ENCODE results near the gene CST4.
"Not testable (repeated sequence)": the region's sequence is repeated elsewhere in the genome, so short reads cannot be mapped to it uniquely, and the experiment has no call there.

CST4 gene

GRCh38 chr20:23688684-23689398 is at the start of gene CST4:
Gene CST4, minus strand, starts transcription at chr20:23689038. Its CDS starts 69 bp downstream, at chr20:23688969.
- DNase-seq (ENCODE audit: low read depth) = not testable (repeated sequence)

GRCh38 chr20:23735391-23735790 is 46.6 kb upstream of the CST4 start:
- not testable (repeated sequence) for DNase-seq (ENCODE audit: low read depth)

GRCh38 chr20:23734949-23735348 is 46.1 kb upstream of the CST4 start:
- not testable (repeated sequence) for DNase-seq (ENCODE audit: low read depth)

- not testable (repeated sequence) for DNase-seq (ENCODE audit: low read depth)
These were observed 45.6 kb upstream of the CST4 start for GRCh38 chr20:23734440-23734839.

- no peak for DNase-seq (ENCODE audit: low read depth)
These were observed 38.2 kb upstream of the CST4 start for GRCh38 chr20:23727016-23727415.

GRCh38 chr20:23725102-23725501 is 36.3 kb upstream of the CST4 start:
- no peak for DNase-seq (ENCODE audit: low read depth)

GRCh38 chr20:23723659-23724307 is 34.9 kb upstream of the CST4 start:
- not testable (repeated sequence) for DNase-seq (ENCODE audit: low read depth)

- DNase-seq (ENCODE audit: low read depth) = not testable (repeated sequence)
These were observed 34.0 kb upstream of the CST4 start for GRCh38 chr20:23722851-23723250.

GRCh38 chr20:23721962-23722361 is 33.1 kb upstream of the CST4 start:
- DNase-seq (ENCODE audit: low read depth) = no peak

GRCh38 chr20:23719351-23719750 is 30.5 kb upstream of the CST4 start:
- DNase-seq (ENCODE audit: low read depth) = not testable (repeated sequence)

- DNase-seq (ENCODE audit: low read depth) = not testable (repeated sequence)
These were observed 22.9 kb upstream of the CST4 start for GRCh38 chr20:23711778-23712177.

- no peak for DNase-seq (ENCODE audit: low read depth)
These were observed 21.9 kb upstream of the CST4 start for GRCh38 chr20:23710771-23711170.

GRCh38 chr20:23705895-23706294 is 17.1 kb upstream of the CST4 start:
- DNase-seq (ENCODE audit: low read depth) = no peak

GRCh38 chr20:23702021-23702420 is 13.2 kb upstream of the CST4 start:
- no peak for DNase-seq (ENCODE audit: low read depth)

GRCh38 chr20:23700931-23701330 is 12.1 kb upstream of the CST4 start:
- DNase-seq (ENCODE audit: low read depth) = no peak

- DNase-seq (ENCODE audit: low read depth) = no peak
These were observed 9.1 kb upstream of the CST4 start for GRCh38 chr20:23697947-23698346.

GRCh38 chr20:23695068-23695395 is 6.2 kb upstream of the CST4 start:
- not testable (repeated sequence) for DNase-seq (ENCODE audit: low read depth)

GRCh38 chr20:23694178-23695067 is 5.6 kb upstream of the CST4 start:
- not testable (repeated sequence) for DNase-seq (ENCODE audit: low read depth)

- DNase-seq (ENCODE audit: low read depth) = not testable (repeated sequence)
These were observed 4.1 kb upstream of the CST4 start for GRCh38 chr20:23692725-23693619.

GRCh38 chr20:23691675-23692074 is 2.8 kb upstream of the CST4 start:
- no peak for DNase-seq (ENCODE audit: low read depth)

- no peak for DNase-seq (ENCODE audit: low read depth)
These were observed 1.7 kb upstream of the CST4 start for GRCh38 chr20:23690581-23690980.

- DNase-seq (ENCODE audit: low read depth) = no peak
These were observed 507 bp upstream of the CST4 start for GRCh38 chr20:23689399-23689690.
